ENCODE measurements around the gene CDK3.

DNA sequence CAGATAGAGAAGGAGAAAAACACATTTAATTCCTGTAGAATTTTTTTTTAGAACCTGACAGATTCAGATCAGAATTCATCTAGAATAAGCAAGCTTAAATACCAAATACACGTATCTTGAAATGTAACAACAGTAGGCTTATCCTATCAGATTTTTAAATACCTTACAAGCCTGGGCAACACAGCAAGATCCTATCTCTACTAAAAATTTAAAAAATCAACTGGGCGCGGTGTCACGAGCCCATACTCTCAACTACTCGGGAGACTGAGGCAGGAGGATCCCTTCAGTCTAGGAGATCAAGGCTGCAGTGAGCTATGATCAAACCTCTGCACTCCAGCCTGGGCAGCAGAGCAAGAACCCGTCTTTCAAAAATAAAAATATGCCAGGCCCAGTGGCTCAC, 35.2 kb upstream of the CDK3 start:
- TF ChIP-seq, protein P1, sequence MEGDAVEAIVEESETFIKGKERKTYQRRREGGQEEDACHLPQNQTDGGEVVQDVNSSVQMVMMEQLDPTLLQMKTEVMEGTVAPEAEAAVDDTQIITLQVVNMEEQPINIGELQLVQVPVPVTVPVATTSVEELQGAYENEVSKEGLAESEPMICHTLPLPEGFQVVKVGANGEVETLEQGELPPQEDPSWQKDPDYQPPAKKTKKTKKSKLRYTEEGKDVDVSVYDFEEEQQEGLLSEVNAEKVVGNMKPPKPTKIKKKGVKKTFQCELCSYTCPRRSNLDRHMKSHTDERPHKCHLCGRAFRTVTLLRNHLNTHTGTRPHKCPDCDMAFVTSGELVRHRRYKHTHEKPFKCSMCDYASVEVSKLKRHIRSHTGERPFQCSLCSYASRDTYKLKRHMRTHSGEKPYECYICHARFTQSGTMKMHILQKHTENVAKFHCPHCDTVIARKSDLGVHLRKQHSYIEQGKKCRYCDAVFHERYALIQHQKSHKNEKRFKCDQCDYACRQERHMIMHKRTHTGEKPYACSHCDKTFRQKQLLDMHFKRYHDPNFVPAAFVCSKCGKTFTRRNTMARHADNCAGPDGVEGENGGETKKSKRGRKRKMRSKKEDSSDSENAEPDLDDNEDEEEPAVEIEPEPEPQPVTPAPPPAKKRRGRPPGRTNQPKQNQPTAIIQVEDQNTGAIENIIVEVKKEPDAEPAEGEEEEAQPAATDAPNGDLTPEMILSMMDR (IDR thresholded peaks at IDR 0.05), result no peak
- TF ChIP-seq TCF7L2 (IDR thresholded peaks at IDR 0.05; ENCODE audit: low read depth, low read length) (no peak), POLR2AphosphoS5 (IDR thresholded peaks at IDR 0.05; ENCODE audit: low read depth, low read length) (no peak)
- TF ChIP-seq, protein P2, sequence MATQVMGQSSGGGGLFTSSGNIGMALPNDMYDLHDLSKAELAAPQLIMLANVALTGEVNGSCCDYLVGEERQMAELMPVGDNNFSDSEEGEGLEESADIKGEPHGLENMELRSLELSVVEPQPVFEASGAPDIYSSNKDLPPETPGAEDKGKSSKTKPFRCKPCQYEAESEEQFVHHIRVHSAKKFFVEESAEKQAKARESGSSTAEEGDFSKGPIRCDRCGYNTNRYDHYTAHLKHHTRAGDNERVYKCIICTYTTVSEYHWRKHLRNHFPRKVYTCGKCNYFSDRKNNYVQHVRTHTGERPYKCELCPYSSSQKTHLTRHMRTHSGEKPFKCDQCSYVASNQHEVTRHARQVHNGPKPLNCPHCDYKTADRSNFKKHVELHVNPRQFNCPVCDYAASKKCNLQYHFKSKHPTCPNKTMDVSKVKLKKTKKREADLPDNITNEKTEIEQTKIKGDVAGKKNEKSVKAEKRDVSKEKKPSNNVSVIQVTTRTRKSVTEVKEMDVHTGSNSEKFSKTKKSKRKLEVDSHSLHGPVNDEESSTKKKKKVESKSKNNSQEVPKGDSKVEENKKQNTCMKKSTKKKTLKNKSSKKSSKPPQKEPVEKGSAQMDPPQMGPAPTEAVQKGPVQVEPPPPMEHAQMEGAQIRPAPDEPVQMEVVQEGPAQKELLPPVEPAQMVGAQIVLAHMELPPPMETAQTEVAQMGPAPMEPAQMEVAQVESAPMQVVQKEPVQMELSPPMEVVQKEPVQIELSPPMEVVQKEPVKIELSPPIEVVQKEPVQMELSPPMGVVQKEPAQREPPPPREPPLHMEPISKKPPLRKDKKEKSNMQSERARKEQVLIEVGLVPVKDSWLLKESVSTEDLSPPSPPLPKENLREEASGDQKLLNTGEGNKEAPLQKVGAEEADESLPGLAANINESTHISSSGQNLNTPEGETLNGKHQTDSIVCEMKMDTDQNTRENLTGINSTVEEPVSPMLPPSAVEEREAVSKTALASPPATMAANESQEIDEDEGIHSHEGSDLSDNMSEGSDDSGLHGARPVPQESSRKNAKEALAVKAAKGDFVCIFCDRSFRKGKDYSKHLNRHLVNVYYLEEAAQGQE (IDR thresholded peaks at IDR 0.05; ENCODE audit: insufficient read depth in 1 of 2, low read depth in 2 of 2, low read length in 1 of 2), result no peak
